CD4-positive, alpha-beta T cell treated with Interleukin-15 for 4 hours (primary cell): Measurements from ENCODE around the gene SLC6A16.
"Not testable (repeated sequence)": the region's sequence is repeated elsewhere in the genome, so short reads cannot be mapped to it uniquely, and the experiment has no call there.

ENCODE experiments used
- DNase-seq: peaks from one replicate; pipeline ENCODE4 v3.0.0-alpha.2; 2020; ENCODE audit warnings: low spot score

The SLC6A16 gene

DNA sequence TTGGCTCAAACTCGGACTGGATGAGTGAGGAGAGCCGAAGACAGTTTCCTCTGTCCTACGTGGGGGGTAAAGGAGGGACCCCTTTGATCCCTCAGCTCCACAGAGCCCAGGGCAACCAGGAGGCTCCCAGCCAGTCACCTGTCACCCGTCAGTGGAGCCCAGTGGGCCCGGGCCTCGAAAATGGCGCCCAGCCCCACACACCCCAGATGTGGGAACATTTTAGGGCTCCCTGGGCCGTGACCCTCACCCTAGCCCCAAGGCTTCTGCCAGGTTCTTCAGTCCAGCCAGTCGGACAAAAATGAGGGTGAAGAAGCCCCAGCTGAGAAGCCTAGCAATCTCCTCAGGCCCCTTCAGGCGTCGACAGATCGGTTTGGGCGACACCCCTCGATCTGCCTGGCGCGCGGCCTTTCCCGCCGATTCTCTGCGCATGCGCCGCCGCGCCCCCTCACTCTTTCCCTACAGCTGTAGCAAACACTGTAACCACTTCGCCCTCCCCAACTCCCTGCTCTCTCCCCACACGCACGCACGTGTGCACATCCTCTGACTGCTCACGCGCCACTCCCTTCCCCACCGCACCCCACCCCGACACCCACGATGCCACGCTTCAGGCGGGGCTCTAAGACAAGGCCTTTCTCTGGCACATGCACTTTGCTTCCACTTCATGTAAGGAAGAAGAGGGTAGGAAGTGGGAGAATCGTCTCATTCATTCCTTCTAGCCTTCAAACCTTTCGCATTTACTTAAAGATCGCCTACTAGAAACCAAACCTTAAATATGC, at the start of gene SLC6A16:
Gene SLC6A16, minus strand, starts transcription at position 391 of the 776 bp plus-strand sequence. CDS start 13,844 bp downstream, outside the sequence.
- no peak for DNase-seq

DNA sequence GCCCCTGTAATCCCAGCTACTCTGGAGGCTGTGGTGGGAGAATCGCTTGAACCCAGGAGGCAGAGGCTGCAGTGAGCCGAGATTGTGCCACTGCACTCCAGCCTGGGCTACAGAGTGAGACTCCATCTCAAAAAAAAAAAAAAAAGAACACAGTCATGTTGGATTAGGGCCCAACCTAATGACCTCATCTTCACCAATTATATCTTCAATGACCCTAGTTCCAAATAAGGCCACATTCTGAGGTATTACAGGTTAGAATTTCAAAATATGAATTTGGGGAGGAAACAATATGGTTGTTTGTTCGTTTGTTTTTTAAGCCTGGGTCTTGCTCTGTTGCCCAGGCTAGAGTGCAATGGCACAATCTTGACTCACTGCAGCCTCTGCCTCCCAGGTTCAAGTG, 48.2 kb upstream of the SLC6A16 start:
- not testable (repeated sequence) for DNase-seq

- DNase-seq: no peak
Measured at GRCh38 chr19:49371184-49371583, 46.2 kb upstream of the SLC6A16 start.

- no peak for DNase-seq
Measured at GRCh38 chr19:49368711-49369358, 43.8 kb upstream of the SLC6A16 start.

GRCh38 chr19:49366110-49366509, 41.1 kb upstream of the SLC6A16 start:
- no peak for DNase-seq

- no peak for DNase-seq
Measured at GRCh38 chr19:49364083-49364737, 39.2 kb upstream of the SLC6A16 start.

GRCh38 chr19:49363268-49364082, 38.5 kb upstream of the SLC6A16 start, which contains the start of gene DKKL1:
DKKL1 (plus strand) TSS chr19:49363877; CDS start chr19:49363999, 122 bp downstream.
- peak; percentile 54 for DNase-seq

DNA sequence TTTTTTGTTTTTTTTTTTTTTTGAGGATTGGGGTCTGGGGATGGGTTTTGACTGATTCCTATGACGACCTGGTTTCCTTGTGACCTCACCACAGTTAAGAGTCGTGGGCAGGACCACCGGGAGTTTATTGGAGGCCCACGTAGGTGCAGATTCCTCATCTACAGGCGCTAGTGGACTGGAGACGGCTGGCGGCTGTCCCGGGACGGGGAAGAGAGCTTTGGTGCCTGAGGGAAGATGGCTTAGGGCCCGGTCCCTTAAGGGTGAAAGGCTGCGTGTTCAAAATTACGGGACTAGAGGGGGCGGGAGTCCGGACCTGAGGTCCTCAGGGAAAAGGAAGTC, 37.9 kb upstream of the SLC6A16 start:
- DNase-seq: no peak

GRCh38 chr19:49362048-49362928, 37.3 kb upstream of the SLC6A16 start, which contains the start of gene TEAD2:
TEAD2 (minus strand) TSS chr19:49362416; CDS start chr19:49360075, 2,341 bp downstream.
- no peak for DNase-seq

- no peak for DNase-seq
Measured at GRCh38 chr19:49361438-49362047, 36.6 kb upstream of the SLC6A16 start.

DNA sequence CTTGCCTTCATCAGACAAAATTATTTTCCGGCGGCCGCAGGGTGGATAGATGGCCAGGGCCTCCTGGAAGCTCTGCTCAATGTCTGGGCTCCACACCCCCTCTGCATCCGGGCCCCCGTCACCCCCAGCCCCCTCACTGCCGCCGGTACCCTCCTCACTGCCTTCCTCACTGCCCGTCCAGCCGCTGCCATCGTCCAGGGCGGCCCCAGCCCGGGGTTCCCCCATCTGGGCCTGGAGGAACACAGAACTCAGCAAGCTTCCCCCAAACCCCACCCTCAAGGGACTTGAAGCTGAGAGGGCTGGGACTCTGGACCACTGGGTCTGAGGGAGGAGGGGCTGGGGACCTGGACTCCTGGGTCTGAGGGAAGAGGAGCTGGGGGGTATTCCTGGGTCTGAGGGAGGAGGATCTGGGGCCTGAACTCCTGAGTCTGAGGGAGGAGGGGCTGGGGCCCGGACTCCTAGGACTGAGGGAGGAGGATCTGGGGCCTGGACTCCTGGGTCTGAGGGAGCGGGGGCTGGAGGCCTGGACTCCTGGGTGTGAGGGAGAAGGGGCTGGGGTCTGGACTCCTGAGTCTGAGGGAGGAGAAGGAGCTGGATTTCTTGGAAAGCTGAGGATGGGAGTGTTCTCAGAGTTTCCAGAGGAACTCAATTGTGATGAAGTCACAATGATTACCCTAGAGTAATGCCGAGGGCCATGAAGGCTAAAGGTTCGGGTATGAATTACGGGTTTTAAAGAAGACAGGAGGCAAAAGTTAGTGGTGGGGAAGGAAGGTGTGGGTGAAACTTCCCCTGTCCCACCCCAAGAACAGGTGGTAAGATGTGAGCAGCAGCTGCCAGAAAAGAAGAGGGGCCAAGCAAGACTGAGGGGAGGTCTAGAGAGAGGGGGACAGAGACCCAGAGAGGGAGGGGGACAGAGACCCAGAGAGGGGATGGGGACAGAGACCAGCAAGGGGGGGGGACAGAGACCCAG, 35.1 kb upstream of the SLC6A16 start:
- no peak for DNase-seq

DNA sequence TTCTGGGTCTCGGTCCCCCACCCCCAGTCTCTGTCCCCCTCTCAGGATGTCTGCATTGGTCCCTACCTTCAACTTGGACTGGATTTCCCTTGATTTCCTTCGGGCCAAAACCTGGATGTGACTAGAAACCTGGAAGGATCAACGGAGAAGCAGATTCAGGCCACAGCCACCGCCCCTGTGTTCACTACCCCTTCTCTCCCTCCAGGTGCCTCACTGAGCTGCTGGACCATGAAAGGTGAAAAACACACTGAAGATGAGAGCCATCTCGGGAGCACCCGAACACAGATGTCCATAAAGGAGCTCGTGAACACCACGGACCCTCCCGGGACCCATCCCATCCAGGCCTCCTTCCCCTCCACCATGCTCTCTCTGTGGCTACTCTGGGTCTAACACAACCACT, 32.2 kb upstream of the SLC6A16 start:
- no peak for DNase-seq

- no peak for DNase-seq
Measured at GRCh38 chr19:49356382-49356781, 31.4 kb upstream of the SLC6A16 start.

DNA sequence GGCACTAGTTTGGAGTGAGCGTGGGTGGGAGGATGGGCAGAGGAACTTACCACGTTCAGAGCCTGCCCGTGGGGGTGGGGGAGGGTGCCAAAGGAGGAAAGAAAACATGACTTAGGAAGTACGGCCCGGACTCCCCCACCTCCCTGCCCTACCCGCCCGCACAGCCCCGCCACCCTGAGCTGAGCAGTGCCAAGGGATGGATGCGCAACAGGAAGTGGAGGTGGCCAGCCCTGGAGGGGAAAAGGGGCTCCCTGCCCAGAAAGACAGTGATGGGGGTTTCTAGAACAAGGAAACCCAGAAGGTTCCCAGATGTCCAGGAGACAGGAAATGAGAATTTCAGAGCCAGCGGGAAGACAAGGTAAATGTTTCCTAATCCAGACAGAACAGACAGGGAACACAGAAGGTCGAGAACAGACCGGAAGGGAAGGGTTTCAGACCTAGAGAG, 30.9 kb upstream of the SLC6A16 start:
- no peak for DNase-seq

DNA sequence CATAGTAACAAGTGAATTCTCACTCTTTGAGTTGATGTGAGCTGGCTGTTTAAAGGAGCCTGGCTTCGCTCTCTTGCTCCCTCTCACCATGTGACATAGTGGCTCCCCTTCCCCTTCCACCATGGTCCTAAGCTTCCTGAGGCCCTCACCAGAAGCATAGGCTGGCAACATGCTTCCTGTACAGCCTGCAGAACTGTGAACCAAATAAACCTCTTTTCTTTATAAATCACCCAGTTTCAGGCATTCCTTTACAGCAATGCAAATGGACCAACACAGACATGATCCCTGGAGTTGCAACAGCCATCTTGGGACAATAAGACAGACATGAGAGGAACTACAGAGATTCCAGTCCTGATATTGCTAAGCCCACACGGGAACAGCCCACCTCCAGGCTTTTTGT, 24.6 kb upstream of the SLC6A16 start:
- no peak for DNase-seq

DNA sequence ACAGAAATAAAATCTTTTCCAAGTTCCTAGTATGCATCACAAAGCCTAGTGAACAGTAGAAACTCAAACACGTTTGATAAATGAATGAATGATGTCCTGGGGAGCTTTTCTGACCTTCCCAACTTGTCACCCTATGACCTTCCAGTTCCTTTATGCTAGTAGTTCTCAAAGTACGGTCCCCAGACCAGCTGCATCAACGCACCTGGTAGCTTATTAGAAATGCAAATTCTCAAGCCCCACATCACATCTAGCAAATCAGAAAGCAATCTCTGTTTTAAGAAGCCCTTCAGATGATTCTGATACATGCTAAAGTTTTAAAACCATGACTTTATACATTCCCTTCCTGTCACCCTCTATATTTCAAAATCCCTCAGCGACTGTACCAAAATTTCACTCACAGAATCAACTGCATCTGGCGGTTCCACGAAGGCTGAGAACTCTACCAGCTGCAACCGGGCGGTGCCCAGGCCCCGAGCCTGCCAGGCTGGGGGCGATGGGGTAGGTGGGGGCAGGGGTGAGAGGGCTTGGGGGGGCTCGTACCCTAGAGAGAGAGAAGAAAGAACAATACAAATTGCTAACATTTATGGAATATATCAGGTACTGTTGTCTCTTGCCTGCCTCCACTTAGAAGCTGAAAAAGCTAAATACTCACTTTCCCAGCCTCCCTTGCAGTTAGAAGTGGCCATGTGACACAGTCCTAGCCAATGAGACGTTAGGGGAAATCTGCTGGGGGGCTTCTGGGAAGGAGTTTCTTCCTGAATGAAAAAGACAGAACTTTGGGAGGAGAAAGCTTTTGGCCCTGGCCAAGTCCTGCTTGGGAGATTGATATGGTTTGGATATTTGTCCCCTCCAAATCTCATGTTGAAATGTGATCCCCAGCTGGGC, 23.6 kb upstream of the SLC6A16 start:
- DNase-seq: no peak

DNA sequence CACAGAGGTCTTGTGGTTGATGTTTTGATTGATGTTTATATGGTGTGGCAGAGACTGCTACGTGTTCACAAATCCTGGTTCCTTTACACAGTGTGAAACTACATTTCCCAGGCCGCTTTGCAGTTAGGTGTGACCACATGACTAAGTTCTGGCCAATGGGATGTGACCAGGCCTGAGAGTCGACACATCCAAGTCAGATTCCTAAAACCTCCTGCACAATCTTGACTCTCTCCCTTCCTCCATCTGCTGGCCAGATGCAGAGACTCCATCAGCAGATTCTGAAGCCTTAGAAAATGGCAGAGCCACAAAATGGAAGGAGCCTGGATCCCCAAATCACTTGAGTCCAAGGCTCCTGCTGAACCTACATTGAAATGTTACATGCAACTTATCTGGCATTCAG, 22.8 kb upstream of the SLC6A16 start:
- DNase-seq: no peak

GRCh38 chr19:49347191-49347590, 22.2 kb upstream of the SLC6A16 start:
- DNase-seq: no peak
